HG03066 (cell line): ENCODE results near the gene TBX1.

ENCODE experiments used
- ATAC-seq: cut with Tn5 transposase; IDR thresholded peaks from one replicate; pipeline ENCODE4 v1.9.1; 2021; ENCODE audit warnings: low read depth; ENCODE audit not compliant: unreplicated experiment

TBX1 gene

GRCh38 chr22:19809741-19810140 lies 49.2 kb downstream of the TBX1 start:
- ATAC-seq = no peak

GRCh38 chr22:19810381-19811201 lies 50.0 kb downstream of the TBX1 start:
- ATAC-seq = no peak

- no peak for ATAC-seq
Measured at GRCh38 chr22:19811211-19811621, 50.6 kb downstream of the TBX1 start.

- no peak for ATAC-seq
Measured at GRCh38 chr22:19811811-19812771, 51.5 kb downstream of the TBX1 start.

- ATAC-seq = no peak
Measured at GRCh38 chr22:19812910-19813309, 52.3 kb downstream of the TBX1 start.

- no peak for ATAC-seq
Measured at GRCh38 chr22:19814428-19814827, 53.9 kb downstream of the TBX1 start.

- no peak for ATAC-seq
Measured at GRCh38 chr22:19815093-19815822, 54.7 kb downstream of the TBX1 start.

- no peak for ATAC-seq
Measured at GRCh38 chr22:19815823-19816290, 55.3 kb downstream of the TBX1 start.

GRCh38 chr22:19816372-19817119 lies 56.0 kb downstream of the TBX1 start:
- no peak for ATAC-seq
